H7 (cell line): ENCODE measurements around the gene PRPF19. TPM values are rescaled to one million over a fixed set of nuclear protein-coding genes. Genes with fewer than 3 reads are reported as not detected.

Experiments
- DNase-seq: peaks from one replicate; pipeline ENCODE4 v3.0.0; 2012
- H3K27me3 ChIP-seq: 2 replicates; pipeline ENCODE4 v1.6.0; 2011; ENCODE audit warnings: mild to moderate bottlenecking, low read length; ENCODE audit not compliant: control insufficient read depth, insufficient read depth
- H3K36me3 ChIP-seq: replicated peaks from 2 replicates; pipeline ENCODE4 v1.5.1; 2011; ENCODE audit warnings: low read length; ENCODE audit not compliant: control insufficient read depth, insufficient read depth
- H3K4me3 ChIP-seq: 2 replicates; pipeline ENCODE4 v1.5.1; 2011; ENCODE audit warnings: low read depth, mild to moderate bottlenecking, control low read depth, low read length, moderate library complexity; ENCODE audit not compliant: insufficient read depth
- total RNA-seq: library from RNA; depleted of rRNA; stranded (reverse); fragments of >200 nt; shearing (Covaris generic); gene quantifications from 2 replicates; pipeline ENCODE4 v1.2.3, GENCODE V29; 2014; rRNA removed

PRPF19 gene
- 93.8 and 123 TPM in 2 replicates for total RNA-seq

GRCh38 chr11:60906132-60906972 lies at the start of gene PRPF19:
TSS of gene PRPF19 (minus strand) at chr11:60906585. CDS start at chr11:60906382, 203 bp downstream.
- Histone ChIP-seq H3K36me3 (peaks cover 17% of the 10 kb centered on the region), H3K27me3 (peaks cover 4% of the 10 kb centered on the region; the same call in 1 of the 2 replicates), H3K4me3 (peak within 1 kb of the TSS; percentile 89)
- peak; percentile 96 for DNase-seq

GRCh38 chr11:60955571-60955970 lies 49.2 kb upstream of the PRPF19 start:
- no peaks in the 10 kb centered on the region for H3K36me3 ChIP-seq
- H3K27me3 ChIP-seq = peaks cover 19% of the 10 kb centered on the region
- no peak overlapping the region for H3K4me3 ChIP-seq
- no peak for DNase-seq

- Histone ChIP-seq H3K4me3 (no peak overlapping the region), H3K27me3 (peaks cover 25% of the 10 kb centered on the region), H3K36me3 (no peaks in the 10 kb centered on the region)
- DNase-seq = no peak
These were observed 48.0 kb upstream of the PRPF19 start for GRCh38 chr11:60954421-60954820.

DNA sequence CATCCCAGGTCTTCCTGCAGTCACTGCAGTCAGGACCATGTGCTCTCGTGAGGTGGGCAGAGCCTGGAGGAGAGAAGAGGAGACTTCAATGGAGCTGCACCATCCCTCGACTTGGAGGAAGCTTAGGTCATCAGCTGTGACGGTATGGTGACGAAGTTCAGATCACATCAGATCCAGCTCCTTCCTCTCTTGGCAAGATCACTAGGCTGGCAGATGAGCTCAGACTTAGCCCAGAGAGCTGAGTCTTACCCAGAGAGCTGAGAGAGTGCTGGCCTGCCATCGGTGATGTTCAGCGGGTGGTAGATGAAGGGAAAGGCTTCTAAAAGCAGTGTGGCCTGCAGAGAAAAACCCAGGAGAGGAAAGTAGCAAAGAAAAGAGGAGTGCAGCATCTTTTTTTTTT lies 47.4 kb upstream of the PRPF19 start:
- H3K27me3 ChIP-seq = peaks cover 25% of the 10 kb centered on the region
- no peaks in the 10 kb centered on the region for H3K36me3 ChIP-seq
- no peak overlapping the region for H3K4me3 ChIP-seq
- no peak for DNase-seq

DNA sequence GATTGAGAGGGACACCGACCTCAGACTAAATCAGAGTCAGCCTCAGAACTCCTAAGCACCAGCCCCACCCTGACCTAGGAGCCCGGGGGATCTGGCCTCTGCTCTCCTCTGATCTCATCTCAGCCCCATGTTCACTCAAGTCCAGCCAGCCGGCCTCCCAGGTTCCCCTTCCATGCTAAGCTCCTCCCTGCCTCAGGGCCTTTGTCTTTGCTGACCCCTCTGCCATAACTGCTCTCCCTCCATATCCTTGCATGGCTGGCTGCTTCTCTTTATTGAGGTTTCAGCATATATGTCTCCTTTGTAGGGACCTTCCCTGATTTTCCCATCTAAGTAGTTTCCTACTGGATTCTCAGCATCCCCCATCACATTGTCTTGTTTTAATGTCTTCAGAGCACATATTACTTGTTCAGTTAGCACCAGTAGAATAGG lies 46.4 kb upstream of the PRPF19 start:
- peak overlapping the region; percentile 54; the same call in 1 of the 2 replicates for H3K4me3 ChIP-seq
- H3K27me3 ChIP-seq = peaks cover 25% of the 10 kb centered on the region

GRCh38 chr11:60951904-60952741 lies 45.7 kb upstream of the PRPF19 start, which contains the start of gene SLC15A3:
TSS of gene SLC15A3 (minus strand) at chr11:60952176. CDS start at chr11:60951551, 625 bp downstream.
- H3K36me3 ChIP-seq = no peaks in the 10 kb centered on the region
- peaks cover 25% of the 10 kb centered on the region for H3K27me3 ChIP-seq
- H3K4me3 ChIP-seq = peak within 1 kb of the TSS; percentile 54
- peak; percentile 77 for DNase-seq

More for the DNA sequence above, 46.4 kb upstream of the PRPF19 start:
- H3K36me3 ChIP-seq = no peaks in the 10 kb centered on the region
- no peak for DNase-seq

DNA sequence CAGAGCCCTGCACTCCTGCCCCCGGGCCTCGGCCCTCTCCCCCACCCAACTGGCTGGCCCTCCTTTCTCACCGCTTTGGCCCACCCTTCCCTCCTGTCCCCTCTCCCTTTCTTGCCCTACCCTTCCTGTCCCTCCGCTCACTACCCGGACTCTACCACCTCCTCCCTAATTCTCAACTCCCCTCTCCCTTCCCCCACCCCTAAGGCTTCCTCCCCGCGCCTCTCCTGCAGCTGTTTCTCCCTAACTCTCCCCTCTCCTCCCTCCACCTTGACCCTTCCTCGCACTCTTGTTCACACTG lies 45.2 kb upstream of the PRPF19 start:
- Histone ChIP-seq H3K27me3 (peaks cover 25% of the 10 kb centered on the region), H3K4me3 (peak overlapping the region; percentile 54), H3K36me3 (no peaks in the 10 kb centered on the region)
- DNase-seq = no peak

DNA sequence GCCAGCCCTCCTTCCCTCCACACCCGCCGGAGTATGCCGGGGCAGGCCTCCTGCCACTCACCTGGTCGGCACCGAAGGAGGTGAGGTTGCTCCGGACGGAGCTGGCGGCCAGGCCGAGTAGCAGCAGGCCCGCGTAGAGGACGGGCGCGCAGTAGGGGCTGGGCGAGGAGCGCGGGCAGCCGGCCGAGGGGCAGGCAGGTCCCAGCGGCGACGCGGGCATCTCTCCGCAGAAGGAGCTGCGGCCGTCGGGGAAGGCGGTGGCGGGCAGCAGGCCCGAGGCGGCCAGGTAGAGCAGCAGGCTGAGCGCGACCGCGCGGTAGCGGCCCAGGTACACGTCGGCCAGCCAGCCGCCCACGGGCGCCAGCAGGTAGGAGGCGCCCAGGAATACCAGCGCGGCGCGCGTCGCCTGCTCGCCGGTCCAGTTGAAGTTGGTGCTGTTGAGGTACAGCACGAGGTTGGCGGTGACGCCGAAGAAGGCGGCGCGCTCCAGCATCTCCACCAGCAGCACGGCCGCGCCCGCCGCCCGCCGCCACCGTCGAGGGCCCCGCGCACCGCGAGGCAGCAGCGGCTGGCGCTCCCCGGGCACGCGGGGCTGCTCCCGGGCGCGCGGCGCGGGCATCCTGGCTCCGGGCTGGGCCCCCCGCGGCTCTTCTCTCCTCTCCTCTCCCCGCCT lies 44.7 kb upstream of the PRPF19 start:
- Histone ChIP-seq H3K27me3 (peaks cover 25% of the 10 kb centered on the region), H3K4me3 (peak overlapping the region; percentile 54), H3K36me3 (no peaks in the 10 kb centered on the region)
- peak; percentile 81 for DNase-seq

GRCh38 chr11:60950024-60950423 lies 43.6 kb upstream of the PRPF19 start:
- H3K36me3 ChIP-seq = no peaks in the 10 kb centered on the region; the same call in 1 of the 2 replicates

GRCh38 chr11:60948250-60948649 lies 41.9 kb upstream of the PRPF19 start:
- H3K4me3 ChIP-seq = no peak overlapping the region
- no peak for DNase-seq
- peaks cover 23% of the 10 kb centered on the region for H3K27me3 ChIP-seq
- no peaks in the 10 kb centered on the region; the same call in 1 of the 2 replicates for H3K36me3 ChIP-seq

More at GRCh38 chr11:60950024-60950423, 43.6 kb upstream of the PRPF19 start:
- DNase-seq = peak; percentile 34
- Histone ChIP-seq H3K27me3 (peaks cover 25% of the 10 kb centered on the region), H3K4me3 (no peak overlapping the region)

DNA sequence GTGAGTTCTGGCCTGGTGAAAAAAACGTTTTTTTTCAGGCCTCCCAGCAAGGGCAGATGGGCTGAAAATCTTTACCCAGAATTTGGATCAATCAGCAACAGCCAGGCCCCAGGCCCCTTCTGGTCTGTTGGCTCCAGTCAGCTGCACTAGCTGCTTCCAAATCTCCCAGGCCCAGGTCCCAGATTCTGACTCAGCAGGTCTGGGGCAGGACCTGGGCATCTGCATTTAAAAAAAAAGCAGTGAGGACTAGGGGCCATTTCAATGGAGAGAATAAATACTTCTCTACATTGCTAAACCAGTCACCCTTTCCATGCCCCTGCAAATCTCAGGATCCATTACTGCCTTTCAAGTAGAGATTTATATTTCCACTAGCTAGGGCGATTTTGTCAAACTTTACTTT lies 41.3 kb upstream of the PRPF19 start:
- Histone ChIP-seq H3K4me3 (no peak overlapping the region), H3K27me3 (peaks cover 21% of the 10 kb centered on the region), H3K36me3 (no peaks in the 10 kb centered on the region; the same call in 1 of the 2 replicates)
- peak; percentile 37 for DNase-seq

DNA sequence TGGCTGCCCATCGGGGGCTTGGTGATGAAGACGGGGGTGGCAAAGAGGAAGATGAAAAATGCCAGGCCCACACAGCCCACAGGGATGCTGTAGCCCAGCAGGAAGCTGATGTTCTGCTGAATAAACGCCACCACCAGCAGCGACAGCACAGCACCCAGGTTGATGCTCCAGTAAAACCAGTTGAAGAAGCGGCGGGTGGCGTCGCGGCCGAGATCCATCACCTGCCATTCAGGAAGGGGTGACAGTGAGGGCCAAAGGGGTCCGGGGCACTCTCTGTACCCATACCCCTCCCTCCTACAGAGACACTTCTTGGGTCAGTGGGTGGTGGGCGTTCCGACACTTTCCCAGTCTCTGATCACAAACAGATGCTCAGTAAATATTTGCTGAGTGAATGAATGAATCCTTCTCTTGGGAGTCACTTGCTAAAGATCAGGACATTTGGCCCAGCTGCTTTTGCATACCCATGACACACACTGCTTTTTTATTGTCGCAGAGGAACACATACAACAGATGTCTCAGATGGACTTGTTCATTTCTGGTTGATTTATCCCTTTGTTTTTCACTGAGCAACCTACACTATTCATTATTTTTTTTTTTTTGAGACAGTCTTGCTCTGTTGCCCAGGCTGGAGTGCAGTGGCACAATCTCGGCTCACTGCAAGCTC lies 40.3 kb upstream of the PRPF19 start:
- peaks cover 15% of the 10 kb centered on the region for H3K27me3 ChIP-seq
- H3K4me3 ChIP-seq = no peak overlapping the region
- H3K36me3 ChIP-seq = peaks cover under 1% of the 10 kb centered on the region; the same call in 1 of the 2 replicates
- no peak for DNase-seq

GRCh38 chr11:60945295-60945667 lies 38.9 kb upstream of the PRPF19 start:
- Histone ChIP-seq H3K4me3 (no peak overlapping the region), H3K36me3 (peaks cover 2% of the 10 kb centered on the region; the same call in 1 of the 2 replicates), H3K27me3 (peaks cover 5% of the 10 kb centered on the region)
- DNase-seq = no peak
